Tibial nerve (tissue), 4 donors: Measurements from ENCODE around the gene CST9L. TPM values are rescaled to one million over a fixed set of nuclear protein-coding genes. Genes with fewer than 3 reads are reported as not detected.

ENCODE experiments used
- DNase-seq, 2 donors: peaks; one replicate each; pipeline ENCODE4 v3.0.0-alpha.2; 2019; ENCODE audit warnings: low spot score in 2 of 2
- H3K27ac ChIP-seq, 4 donors: fragments of 200-600 bp; sonication (generic) in 3 of 4; one replicate each; pipeline ENCODE4 v1.5.1; 2017 to 2019; ENCODE audit warnings: mild to moderate bottlenecking in 1 of 4
- H3K27me3 ChIP-seq, 2 donors: fragments of 200-600 bp; sonication (generic) in 1 of 2; one replicate each; pipeline versions ENCODE4 v1.5.1 to v1.6.0; 2017 to 2019
- H3K36me3 ChIP-seq, 3 donors: fragments of 200-600 bp; sonication (generic); one replicate each; pipeline ENCODE4 v1.5.1; 2018 to 2019
- H3K4me1 ChIP-seq, 4 donors: fragments of 200-600 bp; sonication (generic) in 3 of 4; one replicate each; pipeline ENCODE4 v1.5.1; 2017 to 2019
- H3K4me3 ChIP-seq, 4 donors: fragments of 200-600 bp; sonication (generic) in 3 of 4; one replicate each; pipeline ENCODE4 v1.5.1; 2017 to 2019; ENCODE audit warnings: mild to moderate bottlenecking in 1 of 4, moderate library complexity in 1 of 4
- H3K9me3 ChIP-seq, 4 donors: fragments of 200-600 bp; sonication (generic) in 3 of 4; one replicate each; pipeline ENCODE4 v1.5.1; 2017 to 2019
- CTCF ChIP-seq, 5 experiments: fragments of 200-600 bp in 3 of 5; fragments of 450-650 bp in 2 of 5; sonication (generic) in 3 of 5; IDR thresholded peaks; one replicate each; pipeline ENCODE4 v1.5.1; 2016 to 2019; ENCODE audit warnings: antibody characterized with exemption in 5 of 5, mild to moderate bottlenecking in 3 of 5, moderate library complexity in 2 of 5
- EP300 ChIP-seq, 2 donors: sonication (generic); formaldehyde crosslinking; IDR thresholded peaks; one replicate each; pipeline ENCODE4 v1.6.1; 2017; ENCODE audit warnings: antibody characterized with exemption in 2 of 2, mild to moderate bottlenecking in 1 of 2
- POLR2A ChIP-seq, 2 donors: fragments of 450-650 bp; IDR thresholded peaks; one replicate each; pipeline ENCODE4 v1.6.1; 2017; ENCODE audit warnings: antibody characterized with exemption in 2 of 2, mild to moderate bottlenecking in 2 of 2, moderate library complexity in 2 of 2
- WGBS, 2 donors: methylation state at CpG; one replicate each; pipeline ENCODE4 v1.1.5; 2018; 5-methylcytosine and 5-hydroxymethylcytosine counted together
- total RNA-seq, 4 donors: library from RNA; depleted of rRNA; stranded (reverse); fragments of >200 nt; gene quantifications; one replicate each; pipeline ENCODE4 v1.1.0, GENCODE V29; 2016

The CST9L gene
- total RNA-seq, 4 donors from 2014 or later: not detected

- Histone ChIP-seq H3K4me3 (no peak overlapping the region), H3K36me3 (no peaks in the 10 kb centered on the region), H3K27me3 (no peaks in the 10 kb centered on the region), H3K27ac (no peak overlapping the region), H3K4me1 (no peaks in the 10 kb centered on the region), H3K9me3 (no peaks in the 10 kb centered on the region)
- TF ChIP-seq POLR2A (IDR thresholded peaks at IDR 0.05) (no peak), EP300 (IDR thresholded peaks at IDR 0.05) (no peak), CTCF (IDR thresholded peaks at IDR 0.05) (no peak)
- DNase-seq: no peak
- WGBS, 2 donors: 55 to 58% methylated on average over 2 of the region's 2 CpGs
Measured at GRCh38 chr20:23596579-23597250, 28.4 kb upstream of the CST9L start.

- Histone ChIP-seq H3K27me3 (no peaks in the 10 kb centered on the region), H3K9me3 (no peaks in the 10 kb centered on the region), H3K4me1 (no peaks in the 10 kb centered on the region), H3K27ac (no peak overlapping the region), H3K36me3 (no peaks in the 10 kb centered on the region), H3K4me3 (no peak overlapping the region)
- 56 to 63% methylated on average over 1 of the region's 1 CpG for WGBS, 2 donors
- DNase-seq: no peak
- no peak for TF ChIP-seq EP300 (IDR thresholded peaks at IDR 0.05)
- TF ChIP-seq CTCF (IDR thresholded peaks at IDR 0.05): no peak
- TF ChIP-seq POLR2A (IDR thresholded peaks at IDR 0.05): no peak
Measured at GRCh38 chr20:23595941-23596340, 27.7 kb upstream of the CST9L start.

- H3K27me3 ChIP-seq: no peaks in the 10 kb centered on the region
- no peak for DNase-seq
- no peaks in the 10 kb centered on the region for H3K36me3 ChIP-seq
- H3K27ac ChIP-seq: no peak overlapping the region
- TF ChIP-seq CTCF (IDR thresholded peaks at IDR 0.05): no peak
- no peak for TF ChIP-seq EP300 (IDR thresholded peaks at IDR 0.05)
- no peak for TF ChIP-seq POLR2A (IDR thresholded peaks at IDR 0.05)
- WGBS, 2 donors: 73 to 86% methylated on average over 5 to 10 of the region's 10 CpGs
- H3K4me1 ChIP-seq: no peaks in the 10 kb centered on the region
- no peaks in the 10 kb centered on the region for H3K9me3 ChIP-seq
- H3K4me3 ChIP-seq: no peak overlapping the region
Measured at GRCh38 chr20:23588434-23589403, 20.4 kb upstream of the CST9L start.

- Histone ChIP-seq H3K4me3 (no peak overlapping the region), H3K36me3 (no peaks in the 10 kb centered on the region), H3K27ac (no peak overlapping the region), H3K9me3 (no peaks in the 10 kb centered on the region), H3K27me3 (no peaks in the 10 kb centered on the region), H3K4me1 (no peaks in the 10 kb centered on the region)
- no peak for DNase-seq
- TF ChIP-seq EP300 (IDR thresholded peaks at IDR 0.05) (no peak), CTCF (IDR thresholded peaks at IDR 0.05) (no peak), POLR2A (IDR thresholded peaks at IDR 0.05) (no peak)
- 71 to 76% methylated on average over 6 to 7 of the region's 7 CpGs for WGBS, 2 donors
Measured at GRCh38 chr20:23587631-23588030, 19.3 kb upstream of the CST9L start.
